Adrenal gland (tissue), 12 donors: ENCODE data around the gene EPHA4. TPM values are rescaled to one million over a fixed set of nuclear protein-coding genes. Genes with fewer than 3 reads are reported as not detected.
A peak's percentile ranks its signal among the peaks of the same experiment; 100 is the strongest.

Experiments used
- DNase-seq, 7 donors: peaks; one replicate each; pipeline ENCODE4 v3.0.0-alpha.2; 2019 to 2020
- H3K27ac ChIP-seq, 5 donors: fragments of 200-600 bp; sonication (generic) in 4 of 5; 1 replicate in 3 of 5; 2 replicates in 2 of 5; pipeline versions ENCODE4 v1.5.1 to v1.8.0; 2016 to 2020; ENCODE audit warnings: mild to moderate bottlenecking in 1 of 5
- H3K27me3 ChIP-seq: fragments of 200-600 bp; 2 replicates; pipeline ENCODE4 v1.8.0; 2021
- H3K36me3 ChIP-seq, 2 donors: fragments of 200-600 bp; replicated peaks in 1 of 2; 1 replicate in 1 of 2; 2 replicates in 1 of 2; pipeline versions ENCODE4 v1.5.1 to v1.8.0; 2018 to 2022
- H3K4me1 ChIP-seq, 2 donors: fragments of 200-600 bp; replicated peaks in 1 of 2; 1 replicate in 1 of 2; 2 replicates in 1 of 2; pipeline versions ENCODE4 v1.5.1 to v1.8.0; 2018 to 2021
- H3K4me3 ChIP-seq, 4 donors: fragments of 200-600 bp; sonication (generic) in 3 of 4; one replicate each; pipeline ENCODE4 v1.5.1; 2016 to 2018
- H3K9me3 ChIP-seq, 3 donors: fragments of 200-600 bp; sonication (generic) in 1 of 3; replicated peaks in 1 of 3; 1 replicate in 2 of 3; 2 replicates in 1 of 3; pipeline versions ENCODE4 v1.5.1 to v1.8.0; 2016 to 2021
- CTCF ChIP-seq, 6 experiments: fragments of 450-650 bp in 4 of 6; fragments of 200-600 bp in 2 of 6; sonication (generic) in 1 of 6; IDR thresholded peaks; 1 replicate in 5 of 6; 2 replicates in 1 of 6; pipeline versions ENCODE4 v1.5.1 to v1.8.0; 2016 to 2021; ENCODE audit warnings: antibody characterized with exemption in 6 of 6, mild to moderate bottlenecking in 2 of 6, moderate library complexity in 1 of 6
- POLR2A ChIP-seq, 2 donors: fragments of 450-650 bp; IDR thresholded peaks; one replicate each; pipeline ENCODE4 v1.6.1; 2017; ENCODE audit warnings: antibody characterized with exemption in 2 of 2, mild to moderate bottlenecking in 2 of 2, moderate library complexity in 1 of 2
- WGBS, 4 donors: extraction: QIAGEN DNeasy Blood & Tissue Kit in 2 of 4; methylation state at CpG; one replicate each; pipeline versions ENCODE4 v1.1.5 to v1.1.7; 2013 to 2017; 5-methylcytosine and 5-hydroxymethylcytosine counted together
- intact Hi-C, 2 donors: fragments of 100-400 bp; cut with DNase I; formaldehyde crosslinking; loops; one replicate each; pipeline versions ENCODE4 v1.14.1 to v1.15.0; 2022 to 2023
- polyA plus RNA-seq, 3 donors: library from polyadenylated mRNA; stranded (reverse); fragments of 200-250 nt in 2 of 3; fragments of 350-450 nt in 1 of 3; fragmentation: Illumina TruSeq in 1 of 3; extraction: RNeasy Lipid Tissue Mini Kit (QIAGEN cat#74804) in 1 of 3; gene quantifications; one replicate each; pipeline ENCODE4 v1.2.3, GENCODE V29; 2013 to 2014
- total RNA-seq, 9 donors: library from RNA; depleted of rRNA in 4 of 9; stranded (reverse); fragments of >200 nt in 4 of 9; fragments of 120-200 nt in 1 of 9; fragmentation: NEBNext Ultra II Directional in 1 of 9; extraction: Animal tissue kit (Norgen Biotek cat#: 25700) in 1 of 9; gene quantifications; one replicate each; pipeline versions ENCODE4 v1.1.0 to v1.2.4, GENCODE V29; 2013 to 2023
- donor health status: healthy with polysubstance abuse.
- donor health status: Bipolar disorder and iron deficiency.
- donor health status: DM: yes; HTN: yes; CAD: no.
- donor health status: DM: no; HTN: no; CAD: no.
- donor health status: DM: no; HTN: no; CAD: no.
- donor health status: DM: yes; HTN: yes; CAD: no.

Gene EPHA4
- total and polyA plus RNA-seq, 12 donors = 3.0 to 72.9 (median 12.1) TPM

- Histone ChIP-seq H3K4me1 (no peaks in the 10 kb centered on the region), H3K9me3 (no peaks in the 10 kb centered on the region), H3K27me3 (peaks cover 22% of the 10 kb centered on the region), H3K27ac (no peak overlapping the region), H3K36me3 (no peaks in the 10 kb centered on the region), H3K4me3 (no peak overlapping the region)
- TF ChIP-seq POLR2A (IDR thresholded peaks at IDR 0.05) (no peak), CTCF (IDR thresholded peaks at IDR 0.05) (no peak)
- intact Hi-C loops = no loop called here
- no peak for DNase-seq
- 51 to 67% (median 64%) methylated on average over 4 of the region's 4 CpGs for WGBS, 4 donors
These were observed 17.6 kb upstream of the EPHA4 start for GRCh38 chr2:221589696-221590095.

GRCh38 chr2:221588306-221588985 lies 16.3 kb upstream of the EPHA4 start:
- Histone ChIP-seq H3K27ac (no peak overlapping the region), H3K36me3 (no peaks in the 10 kb centered on the region), H3K27me3 (peaks cover 22% of the 10 kb centered on the region), H3K4me1 (no peaks in the 10 kb centered on the region), H3K4me3 (no peak overlapping the region), H3K9me3 (no peaks in the 10 kb centered on the region)
- DNase-seq = no peak
- 83 to 87% (median 83%) methylated on average over 10 of the region's 10 CpGs for WGBS, 4 donors
- TF ChIP-seq POLR2A (IDR thresholded peaks at IDR 0.05) (no peak), CTCF (IDR thresholded peaks at IDR 0.05) (no peak)
- intact Hi-C loops = no loop called here

GRCh38 chr2:221581986-221582385 lies 9.9 kb upstream of the EPHA4 start:
- WGBS, 4 donors = 79 to 95% (median 86%) methylated on average over 1 of the region's 1 CpG
- Histone ChIP-seq H3K9me3 (peaks cover 0 to 6% (median 0%) of the 10 kb centered on the region in 3 donors), H3K27ac (no peak overlapping the region), H3K27me3 (peaks cover 28% of the 10 kb centered on the region), H3K36me3 (no peaks in the 10 kb centered on the region), H3K4me1 (no peaks in the 10 kb centered on the region), H3K4me3 (no peak overlapping the region)
- intact Hi-C loops = no loop called here
- no peak for DNase-seq
- no peak for TF ChIP-seq POLR2A (IDR thresholded peaks at IDR 0.05)
- no peak for TF ChIP-seq CTCF (IDR thresholded peaks at IDR 0.05)

- peaks cover 35% of the 10 kb centered on the region for H3K27me3 ChIP-seq
- peak overlapping the region in 1 of 4 donors; percentile 83 for H3K4me3 ChIP-seq
- H3K9me3 ChIP-seq = no peaks in the 10 kb centered on the region
- no peak for TF ChIP-seq CTCF (IDR thresholded peaks at IDR 0.05)
- no peak for TF ChIP-seq POLR2A (IDR thresholded peaks at IDR 0.05)
- no peaks in the 10 kb centered on the region for H3K36me3 ChIP-seq
- peaks cover 9 to 17% of the 10 kb centered on the region in 2 donors for H3K4me1 ChIP-seq
- no peak for DNase-seq
- no peak overlapping the region for H3K27ac ChIP-seq
- intact Hi-C loops = loop anchor here (5.0 kb wide), 2 partner anchors 887 to 1837 kb away; no protein-coding TSS in a partner anchor
- WGBS, 4 donors = 16 to 20% (median 19%) methylated on average over 7 of the region's 7 CpGs
These were observed 2.1 kb upstream of the EPHA4 start for GRCh38 chr2:221574231-221574570.
